Raji (cell line): ENCODE measurements around the gene SLC10A3.

Experiments
- POLR2A ChIP-seq: IDR thresholded peaks from 2 replicates; pipeline ENCODE4 v1.6.1; 2011; ENCODE audit warnings: low read depth, low read length, control low read depth; ENCODE audit not compliant: insufficient read depth

Gene SLC10A3

GRCh38 chrX:154443992-154444754 is 46.3 kb downstream of the SLC10A3 start, which contains the start of gene FAM50A:
TSS of gene FAM50A (plus strand) at chrX:154444141. CDS start at chrX:154444236, 95 bp downstream.
- TF ChIP-seq POLR2A: 0 out of 2 replicates have a peak, but pooled peaks have one; percentile 21

DNA sequence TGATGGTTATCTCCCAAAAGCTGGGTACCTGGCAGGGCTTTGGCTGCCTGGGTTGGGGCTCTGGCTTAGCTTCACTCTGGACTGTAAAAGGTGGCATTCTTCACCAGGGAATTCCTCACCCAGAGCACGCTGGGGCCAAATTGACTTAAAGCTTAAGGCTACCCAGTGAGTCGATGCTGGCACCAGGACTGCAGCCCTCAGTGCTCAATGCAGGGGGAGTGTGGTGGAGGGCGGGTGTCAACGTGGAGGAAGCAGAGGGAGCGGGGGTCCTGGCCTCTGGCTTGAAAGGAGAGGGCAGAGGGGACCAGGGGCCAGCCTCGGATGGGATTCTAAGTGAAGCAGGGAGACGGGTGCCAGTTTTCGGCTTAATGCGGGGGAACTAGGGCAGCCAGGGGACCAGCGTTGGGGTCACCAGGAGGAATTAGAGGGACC is 46.9 kb downstream of the SLC10A3 start:
- TF ChIP-seq POLR2A: no peak

GRCh38 chrX:154441984-154442707 is 48.3 kb downstream of the SLC10A3 start:
- TF ChIP-seq POLR2A: no peak

GRCh38 chrX:154441564-154441963 is 48.9 kb downstream of the SLC10A3 start:
- no peak for TF ChIP-seq POLR2A

DNA sequence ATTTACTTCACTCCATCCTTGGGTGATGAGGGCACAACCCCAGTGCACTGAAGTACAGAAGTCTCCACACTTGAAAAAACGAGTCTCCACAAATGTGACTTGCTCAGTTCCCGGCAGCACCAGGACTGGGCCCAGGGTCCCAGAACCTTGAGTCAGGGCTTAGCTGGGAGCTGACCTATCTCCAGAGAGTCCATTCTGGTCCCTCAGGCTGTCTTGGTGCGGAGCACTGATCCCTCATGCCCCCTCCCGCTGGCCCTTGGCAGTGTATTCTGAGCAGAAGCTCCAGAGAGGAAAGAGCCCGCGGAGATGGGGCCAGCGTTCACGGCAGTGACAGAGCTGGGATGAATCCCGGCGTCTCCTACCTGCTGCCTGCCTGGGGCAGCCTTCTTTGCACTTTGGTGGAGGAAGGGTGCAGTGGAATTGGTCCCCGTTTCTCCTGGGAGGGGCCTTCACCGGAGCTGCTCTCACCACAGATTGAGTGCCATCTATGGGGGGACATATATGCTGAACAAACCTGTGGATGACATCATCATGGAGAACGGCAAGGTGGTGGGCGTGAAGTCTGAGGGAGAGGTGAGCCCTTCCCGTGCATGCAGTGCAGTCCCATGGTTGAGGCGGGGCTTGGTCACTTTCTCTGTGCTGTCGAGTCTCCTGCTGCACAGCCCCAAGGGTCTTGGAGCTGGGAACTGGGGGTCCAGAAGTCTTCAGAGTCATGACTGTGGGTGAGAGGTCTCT is 49.6 kb downstream of the SLC10A3 start:
- TF ChIP-seq POLR2A: no peak

GRCh38 chrX:154439841-154440240 is 50.6 kb downstream of the SLC10A3 start:
- TF ChIP-seq POLR2A: no peak

- no peak for TF ChIP-seq POLR2A
Observed at GRCh38 chrX:154437971-154438893, 52.2 kb downstream of the SLC10A3 start.
